Nephron (organoid): ENCODE data around the gene GBA2.
A peak's percentile ranks its signal among the peaks of the same experiment; 100 is the strongest.

Experiments
- H3K27ac Mint-ChIP-seq, 3 experiments: 2 replicates each; pipeline ENCODE4 v1.8.0; 2020; ENCODE audit warnings: mixed read lengths in 3 of 3, mild to moderate bottlenecking in 2 of 3, moderate library complexity in 1 of 3
- H3K27me3 Mint-ChIP-seq: 2 replicates; pipeline ENCODE4 v1.8.0; 2021; ENCODE audit warnings: low read depth, mild to moderate bottlenecking, moderate library complexity, mixed read lengths
- H3K36me3 Mint-ChIP-seq: 2 replicates; pipeline ENCODE4 v1.8.0; 2020; ENCODE audit warnings: low read depth, mixed read lengths
- H3K4me1 Mint-ChIP-seq: 2 replicates; pipeline ENCODE4 v1.8.0; 2020; ENCODE audit warnings: mixed read lengths
- H3K4me3 Mint-ChIP-seq, 3 experiments: 2 replicates each; pipeline ENCODE4 v1.8.0; 2020; ENCODE audit warnings: mild to moderate bottlenecking in 3 of 3, mixed read lengths in 3 of 3, moderate library complexity in 2 of 3
- H3K9me3 Mint-ChIP-seq: 2 replicates; pipeline ENCODE4 v1.8.0; 2020; ENCODE audit warnings: mixed read lengths
- TF ChIP-seq, protein P1 (sequence below), 3 experiments: fragments of 200-600 bp; sonication (generic); IDR thresholded peaks; one replicate each; pipeline ENCODE4 v1.5.0; 2021; ENCODE audit warnings: antibody characterized with exemption in 3 of 3; ENCODE audit not compliant: unreplicated experiment in 3 of 3

Gene GBA2

DNA sequence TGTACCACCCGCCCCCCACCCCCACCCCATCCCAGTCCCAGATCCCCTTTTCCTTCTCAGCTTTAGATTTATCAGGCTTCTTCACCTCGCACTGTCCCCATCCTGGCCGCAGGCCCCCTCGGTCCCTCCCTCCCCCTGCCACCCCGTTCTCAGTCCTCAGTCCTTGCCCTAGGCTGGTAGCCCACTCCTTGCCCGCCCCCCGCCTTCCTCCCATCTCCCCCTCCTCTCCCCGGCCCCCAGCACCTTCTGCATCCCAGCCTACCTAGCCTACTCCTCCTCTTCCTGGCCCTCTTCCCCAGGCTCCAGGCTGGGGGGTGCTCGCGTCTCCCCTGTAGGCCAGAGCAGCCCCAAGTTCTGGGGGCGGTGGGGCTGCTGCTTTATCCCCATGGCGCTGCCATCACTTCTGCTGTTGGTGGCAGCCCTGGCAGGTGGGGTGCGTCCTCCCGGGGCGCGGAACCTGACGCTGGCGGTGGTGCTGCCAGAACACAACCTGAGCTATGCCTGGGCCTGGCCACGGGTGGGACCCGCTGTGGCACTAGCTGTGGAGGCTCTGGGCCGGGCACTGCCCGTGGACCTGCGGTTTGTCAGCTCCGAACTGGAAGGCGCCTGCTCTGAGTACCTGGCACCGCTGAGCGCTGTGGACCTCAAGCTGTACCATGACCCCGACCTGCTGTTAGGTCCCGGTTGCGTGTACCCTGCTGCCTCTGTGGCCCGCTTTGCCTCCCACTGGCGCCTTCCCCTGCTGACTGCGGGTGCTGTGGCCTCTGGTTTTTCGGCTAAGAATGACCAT is 43.2 kb upstream of the GBA2 start:
- Mint-ChIP-seq H3K9me3 (no peaks in the 10 kb centered on the region), H3K4me1 (peaks cover 41% of the 10 kb centered on the region), H3K36me3 (no peaks in the 10 kb centered on the region), H3K27ac (peak overlapping the region in 1 of 3 experiments; percentile 26), H3K27me3 (no peaks in the 10 kb centered on the region), H3K4me3 (peak overlapping the region; percentile 64 to 77 (median 66))
- TF ChIP-seq, protein P1, sequence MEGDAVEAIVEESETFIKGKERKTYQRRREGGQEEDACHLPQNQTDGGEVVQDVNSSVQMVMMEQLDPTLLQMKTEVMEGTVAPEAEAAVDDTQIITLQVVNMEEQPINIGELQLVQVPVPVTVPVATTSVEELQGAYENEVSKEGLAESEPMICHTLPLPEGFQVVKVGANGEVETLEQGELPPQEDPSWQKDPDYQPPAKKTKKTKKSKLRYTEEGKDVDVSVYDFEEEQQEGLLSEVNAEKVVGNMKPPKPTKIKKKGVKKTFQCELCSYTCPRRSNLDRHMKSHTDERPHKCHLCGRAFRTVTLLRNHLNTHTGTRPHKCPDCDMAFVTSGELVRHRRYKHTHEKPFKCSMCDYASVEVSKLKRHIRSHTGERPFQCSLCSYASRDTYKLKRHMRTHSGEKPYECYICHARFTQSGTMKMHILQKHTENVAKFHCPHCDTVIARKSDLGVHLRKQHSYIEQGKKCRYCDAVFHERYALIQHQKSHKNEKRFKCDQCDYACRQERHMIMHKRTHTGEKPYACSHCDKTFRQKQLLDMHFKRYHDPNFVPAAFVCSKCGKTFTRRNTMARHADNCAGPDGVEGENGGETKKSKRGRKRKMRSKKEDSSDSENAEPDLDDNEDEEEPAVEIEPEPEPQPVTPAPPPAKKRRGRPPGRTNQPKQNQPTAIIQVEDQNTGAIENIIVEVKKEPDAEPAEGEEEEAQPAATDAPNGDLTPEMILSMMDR (IDR thresholded peaks at IDR 0.05; ENCODE audit: unreplicated experiment in 3 of 3), result no peak

DNA sequence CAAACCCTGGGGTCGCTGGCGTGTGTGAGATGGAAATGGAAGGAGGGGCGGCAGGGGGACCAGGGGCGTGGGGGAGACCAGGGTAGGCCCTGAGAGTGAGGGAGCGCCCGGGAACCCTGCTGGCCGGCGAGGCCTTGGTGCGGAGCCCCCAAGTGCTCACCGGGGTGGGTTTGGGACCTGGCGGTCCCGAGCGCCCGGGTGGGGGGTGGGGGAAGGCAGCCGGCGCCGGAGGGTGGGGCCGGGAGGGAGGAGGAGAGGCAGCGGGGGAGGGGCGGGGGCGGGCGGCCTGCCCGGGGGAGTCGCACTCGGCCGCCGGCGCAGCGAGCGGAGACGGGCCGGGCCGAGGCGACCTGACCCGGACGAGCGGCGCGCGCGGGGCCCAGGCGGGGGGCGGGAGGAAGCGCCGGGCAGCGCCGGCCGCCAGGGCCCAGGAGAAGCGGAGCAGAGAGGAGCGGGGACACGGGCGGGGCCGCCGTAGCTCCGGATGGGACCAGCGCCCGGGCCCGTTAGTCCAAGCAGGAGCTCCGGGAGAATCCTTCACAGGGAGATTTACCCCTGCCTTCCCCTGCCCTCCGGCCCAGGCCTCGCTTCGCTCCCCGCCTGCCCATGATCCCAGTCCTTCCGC is 42.4 kb upstream of the GBA2 start, which contains the start of gene NPR2:
TSS of gene NPR2 (plus strand) at position 295 of the 625 bp plus-strand sequence. CDS start 818 bp downstream, outside the sequence.
- H3K4me3 Mint-ChIP-seq, result peak within 1 kb of the TSS; percentile 87 to 92 (median 91)
- H3K9me3 Mint-ChIP-seq, result no peaks in the 10 kb centered on the region
- no peaks in the 10 kb centered on the region for H3K27me3 Mint-ChIP-seq
- H3K36me3 Mint-ChIP-seq, result no peaks in the 10 kb centered on the region
- peaks cover 41% of the 10 kb centered on the region for H3K4me1 Mint-ChIP-seq
- peak within 1 kb of the TSS; percentile 89 to 95 (median 94) for H3K27ac Mint-ChIP-seq
- TF ChIP-seq, protein P1 (IDR thresholded peaks at IDR 0.05; ENCODE audit: unreplicated experiment in 3 of 3), result no peak

DNA sequence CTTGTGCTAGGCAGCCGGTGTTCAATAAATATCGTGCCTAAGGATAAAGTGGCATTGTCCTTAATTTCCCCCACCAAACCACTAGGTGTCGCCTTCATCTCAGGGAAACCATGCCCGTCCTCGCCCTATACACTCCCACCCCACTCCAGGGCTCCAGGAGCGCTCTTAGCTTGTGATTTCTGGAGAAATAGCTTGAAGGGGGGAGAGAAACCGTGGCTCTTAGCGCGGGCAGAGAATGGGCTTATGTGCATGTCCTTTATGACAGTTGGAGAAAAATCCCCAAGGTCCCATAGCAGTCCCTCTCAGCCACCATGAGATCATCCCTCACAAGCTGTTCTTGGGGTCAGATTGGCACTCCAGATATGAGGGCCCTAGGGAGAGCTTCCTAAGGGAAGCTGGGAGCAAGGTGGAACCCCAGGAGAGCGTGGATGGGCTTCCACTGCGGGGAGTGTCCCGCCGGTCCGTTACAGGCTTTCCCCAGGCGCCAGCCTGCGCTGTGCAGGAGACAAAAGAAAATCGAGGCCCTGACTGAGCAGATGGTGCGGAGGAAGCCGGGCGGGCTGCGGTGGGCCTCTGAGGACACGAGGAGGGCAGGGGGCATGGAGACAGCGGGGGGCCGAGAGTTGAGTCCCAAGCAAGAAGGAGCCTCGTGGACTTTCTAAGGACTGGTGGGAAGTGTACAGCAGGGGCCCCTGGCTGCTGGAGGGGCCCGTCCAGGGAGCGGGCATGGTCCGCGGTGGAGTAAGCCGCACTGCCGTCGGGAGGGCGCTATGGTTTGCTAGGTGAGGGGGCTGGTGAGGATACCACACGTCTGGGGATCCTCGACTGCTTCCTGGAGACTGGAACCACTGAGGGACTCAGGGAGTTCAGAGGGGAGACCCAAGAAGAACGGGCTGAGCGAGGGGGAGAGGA is 41.6 kb upstream of the GBA2 start:
- no peaks in the 10 kb centered on the region for H3K9me3 Mint-ChIP-seq

DNA sequence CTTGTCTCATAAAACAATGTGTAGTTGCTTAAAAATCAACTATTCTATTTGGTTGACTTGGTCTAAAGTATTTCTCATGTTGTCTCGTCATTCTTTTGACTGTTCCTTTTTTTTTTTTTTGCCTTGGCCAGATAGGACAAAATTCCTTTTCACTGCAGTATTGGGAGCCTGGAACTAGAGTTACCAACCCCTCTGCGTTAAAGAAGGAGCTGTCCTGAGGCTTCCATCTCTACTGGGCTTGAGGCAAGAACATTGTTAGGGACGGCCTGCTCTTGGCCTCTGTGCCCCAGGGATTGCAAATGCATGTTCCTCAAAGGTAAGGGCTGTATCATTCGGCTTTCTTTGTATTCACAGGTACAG is 41.0 kb upstream of the GBA2 start:
- Mint-ChIP-seq H3K9me3 (no peaks in the 10 kb centered on the region), H3K4me1 (peaks cover 32% of the 10 kb centered on the region), H3K4me3 (peak overlapping the region in 1 of 3 experiments; percentile 91), H3K36me3 (no peaks in the 10 kb centered on the region), H3K27ac (peak overlapping the region in 2 of 3 experiments; percentile 94 to 95), H3K27me3 (no peaks in the 10 kb centered on the region)
- TF ChIP-seq, protein P1 (IDR thresholded peaks at IDR 0.05; ENCODE audit: unreplicated experiment in 3 of 3), result no peak

More for the DNA sequence above, 41.6 kb upstream of the GBA2 start:
- peaks cover 39% of the 10 kb centered on the region for H3K4me1 Mint-ChIP-seq
- H3K27me3 Mint-ChIP-seq, result no peaks in the 10 kb centered on the region
- H3K27ac Mint-ChIP-seq, result peak overlapping the region; percentile 89 to 95 (median 94)
- TF ChIP-seq, protein P1 (IDR thresholded peaks at IDR 0.05; ENCODE audit: unreplicated experiment in 3 of 3), result peak; percentile 77 to 85 (median 79)
- H3K4me3 Mint-ChIP-seq, result peak overlapping the region; percentile 87 to 92 (median 91)
- H3K36me3 Mint-ChIP-seq, result no peaks in the 10 kb centered on the region

DNA sequence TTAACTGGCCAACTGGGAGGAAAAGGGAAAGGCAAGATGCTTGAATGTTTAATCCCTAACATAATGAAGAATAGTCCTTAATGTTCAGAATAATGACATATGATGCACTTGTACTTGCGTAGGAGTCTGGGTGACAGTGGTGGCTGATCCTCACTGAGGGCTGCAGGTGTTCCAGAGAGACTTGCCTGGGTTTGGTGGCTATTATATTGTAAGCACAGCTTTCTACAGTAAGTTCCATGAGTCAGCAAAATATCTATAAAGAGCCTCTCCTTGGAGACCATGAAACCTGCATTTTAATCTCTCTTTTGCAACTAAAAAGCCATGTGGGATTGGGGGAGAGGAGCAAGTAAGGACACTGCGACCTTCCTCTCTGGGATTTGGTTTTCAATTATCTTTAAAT is 40.5 kb upstream of the GBA2 start:
- H3K4me1 Mint-ChIP-seq, result peaks cover 28% of the 10 kb centered on the region
- H3K27me3 Mint-ChIP-seq, result no peaks in the 10 kb centered on the region
- H3K36me3 Mint-ChIP-seq, result no peaks in the 10 kb centered on the region
- TF ChIP-seq, protein P1 (IDR thresholded peaks at IDR 0.05; ENCODE audit: unreplicated experiment in 3 of 3), result no peak
- H3K27ac Mint-ChIP-seq, result no peak overlapping the region
- no peaks in the 10 kb centered on the region for H3K9me3 Mint-ChIP-seq
- no peak overlapping the region for H3K4me3 Mint-ChIP-seq
